ENCODE results near the gene PAK1.

The PAK1 gene

DNA sequence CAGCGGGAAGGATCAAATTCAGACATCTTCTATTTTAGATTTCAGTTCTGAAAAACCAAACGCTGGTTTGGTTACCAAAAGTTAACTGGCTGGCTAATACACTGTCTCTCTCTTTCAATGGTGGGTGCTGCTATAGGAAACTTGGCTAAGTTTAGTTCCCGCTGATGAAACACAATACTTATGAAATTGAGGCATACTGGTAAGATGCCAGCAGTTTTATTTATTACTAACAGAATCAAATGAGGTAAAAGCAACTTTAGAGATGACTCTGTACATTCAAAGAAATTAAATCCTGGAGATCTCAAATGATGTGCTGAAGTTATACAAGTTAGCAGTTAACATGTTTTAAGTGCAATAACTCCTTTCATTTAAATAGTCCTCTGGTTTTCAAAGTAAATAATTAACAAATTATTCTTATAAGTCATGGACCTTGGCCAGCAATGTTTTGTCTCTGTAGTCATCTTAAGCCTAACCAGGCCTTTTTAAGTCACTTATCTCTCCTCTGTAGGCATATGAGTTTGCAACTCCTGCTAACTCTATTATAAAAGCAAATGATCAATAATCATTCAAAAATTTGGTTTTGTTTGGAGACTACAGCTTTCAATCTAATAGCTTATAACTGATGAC lies 54.8 kb downstream of the PAK1 start:
- Histone ChIP-seq H3K9me3 (no peaks in the 10 kb centered on the region), H3K27me3 (no peaks in the 10 kb centered on the region), H3K4me3 (no peak overlapping the region), H3K27ac (no peak overlapping the region), H3K4me1 (no peaks in the 10 kb centered on the region), H3K36me3 (no peaks in the 10 kb centered on the region)
- DNase-seq, result no peak
- intact Hi-C loops (cut with DNase I; ENCODE audit: low total_unique reads), result no loop called here
- TF ChIP-seq, protein P1, sequence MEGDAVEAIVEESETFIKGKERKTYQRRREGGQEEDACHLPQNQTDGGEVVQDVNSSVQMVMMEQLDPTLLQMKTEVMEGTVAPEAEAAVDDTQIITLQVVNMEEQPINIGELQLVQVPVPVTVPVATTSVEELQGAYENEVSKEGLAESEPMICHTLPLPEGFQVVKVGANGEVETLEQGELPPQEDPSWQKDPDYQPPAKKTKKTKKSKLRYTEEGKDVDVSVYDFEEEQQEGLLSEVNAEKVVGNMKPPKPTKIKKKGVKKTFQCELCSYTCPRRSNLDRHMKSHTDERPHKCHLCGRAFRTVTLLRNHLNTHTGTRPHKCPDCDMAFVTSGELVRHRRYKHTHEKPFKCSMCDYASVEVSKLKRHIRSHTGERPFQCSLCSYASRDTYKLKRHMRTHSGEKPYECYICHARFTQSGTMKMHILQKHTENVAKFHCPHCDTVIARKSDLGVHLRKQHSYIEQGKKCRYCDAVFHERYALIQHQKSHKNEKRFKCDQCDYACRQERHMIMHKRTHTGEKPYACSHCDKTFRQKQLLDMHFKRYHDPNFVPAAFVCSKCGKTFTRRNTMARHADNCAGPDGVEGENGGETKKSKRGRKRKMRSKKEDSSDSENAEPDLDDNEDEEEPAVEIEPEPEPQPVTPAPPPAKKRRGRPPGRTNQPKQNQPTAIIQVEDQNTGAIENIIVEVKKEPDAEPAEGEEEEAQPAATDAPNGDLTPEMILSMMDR (IDR thresholded peaks at IDR 0.05), result no peak

DNA sequence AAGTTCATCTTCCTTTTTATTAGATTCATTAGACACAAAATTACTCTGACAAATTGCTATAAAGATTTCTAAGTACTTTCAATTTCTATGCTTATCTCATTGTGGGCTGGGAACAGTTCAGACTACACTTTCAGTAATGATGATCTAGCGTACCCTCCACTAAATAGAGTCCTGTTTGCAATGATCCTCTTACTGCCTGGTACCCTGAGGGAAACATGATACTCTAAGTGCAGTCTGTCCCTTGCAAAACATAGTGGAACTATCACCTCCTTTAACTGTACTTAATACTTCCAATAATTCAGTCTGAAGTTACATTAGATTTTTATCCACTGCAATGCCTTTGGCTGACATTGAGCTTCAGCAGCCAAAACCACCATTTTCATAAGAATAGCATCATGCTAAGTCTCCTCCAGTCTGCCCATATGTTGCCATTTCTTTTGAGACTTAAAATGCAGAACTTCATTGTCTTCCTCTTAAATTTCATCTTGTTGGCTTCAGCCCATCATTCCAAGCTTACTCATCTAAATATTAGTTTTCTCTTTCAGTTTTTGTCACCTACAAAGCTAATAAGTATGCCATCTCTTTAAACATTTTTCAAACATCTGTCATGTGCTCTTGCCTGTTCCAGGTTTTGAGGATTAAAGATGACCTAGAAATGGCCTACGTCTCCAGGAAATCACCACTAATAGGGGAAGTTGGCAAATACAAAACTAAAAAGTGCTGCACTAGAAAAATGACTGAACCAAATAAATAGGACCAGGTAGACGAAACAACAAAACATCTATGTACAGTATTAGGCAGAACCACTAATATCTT lies 55.5 kb downstream of the PAK1 start:
- TF ChIP-seq, protein P1 (IDR thresholded peaks at IDR 0.05), result no peak
- no peak overlapping the region for H3K4me3 ChIP-seq
- no peak overlapping the region for H3K27ac ChIP-seq
- no peaks in the 10 kb centered on the region for H3K4me1 ChIP-seq
- H3K9me3 ChIP-seq, result no peaks in the 10 kb centered on the region
- H3K27me3 ChIP-seq, result no peaks in the 10 kb centered on the region
- intact Hi-C loops (cut with DNase I; ENCODE audit: low total_unique reads), result no loop called here
- no peaks in the 10 kb centered on the region for H3K36me3 ChIP-seq
- DNase-seq, result no peak

DNA sequence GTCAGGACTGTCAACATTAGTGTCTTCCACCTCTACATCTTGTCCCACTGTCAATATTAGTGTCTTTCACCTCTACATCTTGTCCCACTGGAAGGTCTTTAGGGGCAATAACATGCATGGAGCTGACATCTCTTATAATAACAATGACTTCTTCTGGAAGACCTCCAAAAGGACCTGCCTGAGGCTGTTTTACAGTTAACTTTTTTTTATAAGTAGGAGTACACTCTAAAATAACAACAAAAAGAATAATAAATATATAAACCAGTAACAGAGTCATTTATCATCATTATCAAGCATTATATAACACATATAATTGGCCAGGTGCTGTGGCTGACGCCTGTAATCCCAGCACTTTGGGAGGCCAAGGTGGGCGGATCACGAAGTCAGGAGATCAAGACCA lies 57.5 kb downstream of the PAK1 start:
- no peak overlapping the region for H3K4me3 ChIP-seq
- no peaks in the 10 kb centered on the region for H3K27me3 ChIP-seq
- H3K27ac ChIP-seq, result no peak overlapping the region
- intact Hi-C loops (cut with DNase I; ENCODE audit: low total_unique reads), result no loop called here
- peaks cover 0 to 8% (median under 1%) of the 10 kb centered on the region in 4 donors for H3K4me1 ChIP-seq
- DNase-seq, result no peak
- no peaks in the 10 kb centered on the region for H3K36me3 ChIP-seq
- TF ChIP-seq, protein P1 (IDR thresholded peaks at IDR 0.05), result no peak
- no peaks in the 10 kb centered on the region for H3K9me3 ChIP-seq

DNA sequence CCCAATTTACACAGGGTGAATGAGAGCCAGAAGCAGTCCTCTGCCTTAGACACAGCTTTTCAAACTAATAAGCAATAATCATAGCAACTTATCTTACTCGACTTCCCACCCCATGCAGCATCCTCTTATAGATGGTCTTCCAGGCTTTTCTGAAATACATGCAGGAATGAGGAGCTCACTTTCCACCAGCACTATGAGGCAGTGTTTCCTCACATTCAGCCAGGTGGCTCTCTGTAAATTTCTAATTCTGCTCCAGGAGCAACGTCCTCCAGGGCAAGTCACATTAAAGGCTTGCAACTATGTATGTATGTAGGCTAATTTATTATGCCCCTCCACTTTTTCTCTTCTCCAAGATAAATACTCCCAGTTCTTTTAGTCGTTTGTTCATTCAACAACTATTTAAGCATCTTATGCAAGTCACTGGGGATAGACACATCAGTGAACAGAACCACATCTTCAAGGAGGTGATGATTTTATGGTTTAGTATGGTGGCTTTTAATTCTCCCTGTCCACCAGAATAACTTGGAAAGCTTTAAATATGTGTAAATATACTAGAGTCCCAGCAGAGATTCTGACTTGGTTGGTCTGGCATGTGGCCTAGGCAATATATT lies 59.9 kb downstream of the PAK1 start:
- DNase-seq, result no peak
- Histone ChIP-seq H3K27me3 (no peaks in the 10 kb centered on the region), H3K9me3 (no peaks in the 10 kb centered on the region), H3K36me3 (no peaks in the 10 kb centered on the region), H3K4me1 (peaks cover 0 to 23% (median 12%) of the 10 kb centered on the region in 4 donors), H3K27ac (no peak overlapping the region), H3K4me3 (no peak overlapping the region)
- intact Hi-C loops (cut with DNase I; ENCODE audit: low total_unique reads), result no loop called here
- TF ChIP-seq, protein P1 (IDR thresholded peaks at IDR 0.05), result no peak

DNA sequence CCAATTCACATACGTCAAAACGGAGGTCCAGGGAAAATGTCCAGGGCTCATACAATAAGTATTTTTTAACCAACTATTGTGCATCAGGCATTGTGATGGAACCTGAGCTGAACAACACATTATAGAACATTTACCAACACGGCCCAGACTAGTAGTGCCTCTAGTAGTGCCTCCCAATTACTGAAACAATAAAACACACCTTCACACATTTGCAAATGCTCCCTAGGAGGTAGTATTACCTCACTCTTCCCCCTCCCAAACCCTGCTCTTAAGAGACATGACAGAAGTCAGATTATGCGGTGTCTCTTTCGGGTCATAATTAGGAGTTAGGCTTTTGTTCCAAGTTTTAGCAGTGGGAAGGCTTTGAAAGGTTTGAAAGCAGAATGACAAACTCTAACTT lies 61.1 kb downstream of the PAK1 start:
- peaks cover 0 to 23% (median 13%) of the 10 kb centered on the region in 4 donors for H3K4me1 ChIP-seq
- H3K36me3 ChIP-seq, result no peaks in the 10 kb centered on the region
- DNase-seq, result no peak
- H3K9me3 ChIP-seq, result no peaks in the 10 kb centered on the region
- H3K4me3 ChIP-seq, result no peak overlapping the region
- intact Hi-C loops (cut with DNase I; ENCODE audit: low total_unique reads), result no loop called here
- no peaks in the 10 kb centered on the region for H3K27me3 ChIP-seq
- H3K27ac ChIP-seq, result no peak overlapping the region
- TF ChIP-seq, protein P1 (IDR thresholded peaks at IDR 0.05), result no peak
